ENCODE results near the gene ZNF513.
"Not testable (repeated sequence)": the region's sequence is repeated elsewhere in the genome, so short reads cannot be mapped to it uniquely, and the experiment has no call there.

Gene ZNF513

DNA sequence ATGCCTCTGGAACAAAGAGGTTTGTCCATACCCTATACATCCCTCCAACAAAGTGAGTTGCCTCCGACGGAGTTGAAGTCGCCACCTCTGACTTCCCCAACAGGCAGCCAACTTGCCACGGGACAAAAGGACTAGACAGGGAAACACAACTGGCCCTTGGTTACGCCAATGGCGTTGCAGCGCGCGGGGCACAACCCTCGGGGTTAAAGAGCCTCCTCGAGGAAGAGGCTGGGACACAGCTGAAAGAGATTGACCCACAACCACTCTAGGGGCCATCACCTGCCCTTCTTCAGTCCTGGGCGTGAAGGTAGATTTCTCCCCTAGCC lies 24.5 kb downstream of the ZNF513 start:
- no peak for DNase-seq (ENCODE audit: low spot score)

DNA sequence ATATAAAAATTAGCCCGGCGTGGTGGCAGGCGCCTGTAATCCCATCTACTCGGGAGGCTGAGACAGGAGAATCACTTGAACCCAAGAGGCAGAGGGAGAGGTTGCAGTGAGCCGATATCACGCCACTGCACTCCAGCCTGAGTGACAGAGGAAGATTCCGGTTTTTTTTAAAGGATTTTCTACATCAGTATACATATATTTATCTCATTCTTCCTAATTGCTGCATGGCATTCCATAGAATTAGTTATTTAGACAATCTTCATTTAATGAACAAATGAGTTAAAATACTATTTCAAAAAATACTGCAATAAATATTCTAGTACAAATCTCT lies 26.0 kb downstream of the ZNF513 start:
- no peak for DNase-seq (ENCODE audit: low spot score)

DNA sequence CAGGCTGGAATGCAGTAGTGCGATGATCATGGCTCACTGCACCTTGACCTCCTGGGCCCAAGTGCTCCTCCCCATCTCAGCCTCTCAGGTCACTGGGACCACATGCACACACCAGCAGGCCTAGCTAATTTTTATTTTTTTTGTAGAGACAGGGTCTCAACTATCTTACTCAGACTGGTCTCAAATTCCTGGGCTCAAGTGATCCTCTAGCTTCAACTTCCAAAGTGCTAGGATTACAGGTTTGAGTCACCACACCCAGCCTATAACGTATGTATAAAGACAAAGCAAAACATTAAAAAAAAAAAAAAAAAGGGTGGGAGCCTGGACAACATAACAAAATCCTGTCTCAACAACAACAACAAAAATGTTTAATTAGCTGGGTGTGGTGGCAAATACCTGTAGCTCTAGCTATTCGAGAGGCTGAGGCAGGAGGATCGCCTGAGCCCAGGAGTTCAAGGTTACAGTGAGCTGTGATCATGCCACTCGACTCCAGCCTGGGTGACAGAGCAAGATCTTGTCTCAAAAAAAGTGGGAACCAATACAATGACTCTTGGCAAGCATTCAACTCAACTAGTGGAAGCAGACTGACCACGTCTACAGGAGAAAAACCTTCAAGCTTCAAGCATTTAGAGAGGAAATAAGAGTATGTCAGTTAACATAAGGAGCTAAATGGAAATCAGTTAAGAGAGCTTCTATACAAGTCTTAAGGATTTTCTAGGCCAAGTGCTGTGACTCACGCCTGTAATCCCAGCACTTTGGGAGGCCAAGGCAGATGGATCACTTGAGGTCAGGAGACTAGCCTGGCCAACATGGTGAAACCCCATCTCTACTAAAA lies 26.6 kb downstream of the ZNF513 start:
- no peak for DNase-seq (ENCODE audit: low spot score)

DNA sequence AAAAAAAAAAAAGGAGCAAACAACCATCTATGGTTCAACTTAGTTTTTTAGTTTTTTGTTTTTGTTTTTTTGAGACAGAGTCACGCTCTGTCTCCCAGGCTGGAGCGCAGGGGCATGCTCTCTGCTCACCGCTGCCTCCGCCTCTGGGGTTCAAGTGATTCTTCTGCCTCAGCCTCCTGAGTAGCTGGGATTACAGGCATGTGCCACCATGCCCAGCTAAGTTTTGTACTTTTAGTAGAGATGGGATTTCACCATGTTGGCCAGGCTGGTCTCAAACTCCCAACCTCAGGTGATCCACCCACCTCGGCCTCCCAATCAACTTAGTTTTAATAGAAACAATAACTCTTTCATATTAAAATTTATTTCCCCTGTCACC lies 27.2 kb downstream of the ZNF513 start:
- not testable (repeated sequence) for DNase-seq (ENCODE audit: low spot score)

DNA sequence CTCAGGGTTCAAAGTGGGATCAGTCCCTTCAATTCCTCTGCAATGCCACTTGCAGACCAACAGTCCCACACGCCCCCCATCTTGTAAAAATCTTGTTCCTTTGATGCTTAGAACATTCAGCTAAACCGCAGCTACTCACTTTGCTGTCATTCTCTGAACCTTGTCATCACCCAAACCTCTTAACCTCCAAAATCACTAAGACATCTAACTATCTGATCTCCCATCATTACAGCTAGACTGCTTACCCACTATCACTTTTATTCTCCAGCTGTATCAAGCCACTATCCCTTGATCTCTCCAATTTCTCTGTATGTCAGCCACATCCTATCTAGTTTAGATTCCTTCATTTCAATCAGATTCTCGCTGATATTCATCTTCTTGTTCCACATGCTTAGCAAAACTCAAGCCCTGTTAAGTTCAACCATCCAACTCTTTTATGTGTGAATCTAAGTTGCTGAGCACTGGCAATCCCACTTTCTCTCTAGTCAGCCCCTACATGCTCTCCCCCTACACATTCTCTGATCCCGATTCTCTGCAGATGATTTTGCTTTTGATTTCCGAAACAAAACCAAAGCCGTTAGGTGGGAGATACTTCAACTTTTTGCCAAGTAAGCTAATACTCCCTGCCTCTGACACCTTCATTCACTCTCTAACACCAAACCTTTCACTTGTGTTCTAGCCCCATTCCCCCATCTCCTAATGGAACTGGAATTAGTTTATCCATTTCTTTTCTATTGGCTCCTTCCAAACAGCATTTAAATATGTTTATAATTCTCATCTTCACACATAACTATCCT lies 28.5 kb downstream of the ZNF513 start:
- DNase-seq (ENCODE audit: low spot score), result no peak

DNA sequence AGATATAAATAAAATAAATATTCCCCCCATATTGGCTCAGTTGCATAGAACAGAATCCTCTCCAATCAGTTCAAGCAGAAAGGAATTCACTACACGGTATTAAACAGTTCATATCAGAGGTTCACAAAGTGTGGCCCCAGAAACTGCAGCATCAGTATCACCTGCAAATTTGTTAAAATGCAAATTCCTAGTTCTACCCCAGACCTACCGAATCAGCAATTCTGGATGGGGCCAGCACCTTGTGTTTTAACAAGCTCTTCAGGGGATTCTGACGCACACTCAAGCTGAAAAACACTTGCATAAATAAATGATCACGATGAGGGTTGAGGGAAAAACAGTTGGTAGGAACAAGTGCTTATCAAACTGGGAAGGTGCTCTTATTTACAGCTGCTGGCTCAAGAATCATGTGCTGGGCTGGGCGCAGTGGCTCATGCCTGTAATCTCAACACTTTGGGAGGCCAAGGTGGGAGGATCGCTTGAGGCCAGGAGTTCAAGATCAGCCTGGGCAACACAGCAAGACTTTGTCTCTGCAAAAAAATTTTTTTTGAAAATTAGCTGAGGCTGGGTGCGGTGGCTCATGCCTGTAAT lies 30.3 kb downstream of the ZNF513 start:
- no peak for DNase-seq (ENCODE audit: low spot score)

DNA sequence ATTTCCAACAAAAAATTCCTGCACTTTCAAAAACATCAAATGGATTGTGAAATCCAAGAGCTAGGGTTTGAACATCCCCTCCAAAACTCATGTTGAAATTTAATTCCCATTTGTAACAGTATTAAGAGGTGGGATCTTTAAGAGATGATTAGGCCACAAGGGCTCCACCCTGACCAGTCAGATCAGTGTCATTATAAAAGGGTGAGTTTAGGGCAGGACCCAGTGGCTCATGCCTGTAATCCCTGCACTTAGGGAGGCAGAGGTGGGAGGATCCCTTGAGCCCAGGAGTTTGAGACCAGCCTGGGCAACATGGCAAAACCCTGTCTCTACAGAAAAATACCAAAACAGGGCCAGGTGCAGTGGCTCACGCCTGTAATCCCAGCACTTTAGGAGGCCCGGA lies 32.9 kb downstream of the ZNF513 start:
- DNase-seq (ENCODE audit: low spot score), result no peak

DNA sequence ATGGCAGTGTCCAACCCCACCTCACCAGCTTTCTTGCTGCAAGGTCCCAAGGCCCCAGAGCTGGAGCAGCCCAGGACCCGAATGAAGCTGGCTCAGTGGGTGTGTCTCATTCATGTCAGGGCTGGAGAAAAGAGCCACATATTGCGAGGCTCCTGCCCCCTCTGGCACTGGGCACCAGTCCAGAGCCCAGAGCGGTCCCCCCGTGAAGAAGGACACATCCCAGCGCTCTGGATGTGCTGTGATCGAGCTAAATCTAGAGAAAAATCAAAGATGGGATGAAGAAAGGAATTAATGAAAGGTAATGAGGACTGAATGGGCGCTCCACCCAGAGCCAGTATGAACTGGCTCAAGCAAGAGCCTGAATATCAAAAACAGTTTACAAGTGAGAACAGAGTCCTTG lies 44.4 kb downstream of the ZNF513 start:
- DNase-seq (ENCODE audit: low spot score), result no peak

DNA sequence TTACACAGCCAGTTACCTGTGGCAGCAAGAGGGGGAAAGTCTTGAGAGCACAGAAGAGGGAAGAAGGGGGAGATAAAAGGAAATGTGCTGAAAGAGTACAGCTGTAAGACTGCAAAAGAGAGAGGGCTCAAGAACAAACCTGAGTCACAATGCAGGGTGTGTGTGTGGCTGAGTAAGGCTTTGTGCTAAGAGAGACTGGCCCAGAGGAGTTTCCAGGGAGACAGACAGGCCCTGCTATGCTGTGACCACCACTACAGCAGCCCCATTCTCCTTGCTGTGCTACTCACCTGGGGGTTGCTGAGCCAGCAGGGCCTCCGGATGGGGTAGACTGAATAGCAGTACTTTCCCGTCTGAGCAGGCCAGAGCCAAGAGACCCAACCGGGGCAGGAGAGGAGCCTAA lies 45.2 kb downstream of the ZNF513 start:
- no peak for DNase-seq (ENCODE audit: low spot score)
